Thyroid gland (tissue), 4 donors: ENCODE results near the gene RHOB.

Source experiments
- CTCF ChIP-seq, 6 experiments: fragments of 200-600 bp in 3 of 6; fragments of 450-650 bp in 3 of 6; sonication (generic) in 3 of 6; IDR thresholded peaks; one replicate each; pipeline ENCODE4 v1.5.1; 2016 to 2019; ENCODE audit warnings: antibody characterized with exemption in 6 of 6, mild to moderate bottlenecking in 2 of 6, inconsistent platforms in 1 of 6, moderate library complexity in 1 of 6
- POLR2A ChIP-seq, 2 donors: fragments of 450-650 bp; IDR thresholded peaks; one replicate each; pipeline ENCODE4 v1.6.1; 2017; ENCODE audit warnings: antibody characterized with exemption in 2 of 2, mild to moderate bottlenecking in 2 of 2, moderate library complexity in 1 of 2

- TF ChIP-seq CTCF (IDR thresholded peaks at IDR 0.05) (no peak), POLR2A (IDR thresholded peaks at IDR 0.05) (no peak)
These were observed 24.3 kb downstream of the RHOB start for GRCh38 chr2:20471148-20471547.
